Fibroblast of villous mesenchyme (primary cell): Measurements from ENCODE around the gene CACNA1B. TPM values are rescaled to one million over a fixed set of nuclear protein-coding genes. Genes with fewer than 3 reads are reported as not detected.

Source experiments
- DNase-seq: peaks from one replicate; pipeline ENCODE4 v3.0.0-alpha.2; 2010; ENCODE audit warnings: low read depth
- H3K4me3 ChIP-seq: 2 replicates; pipeline ENCODE4 v1.5.1; 2011; ENCODE audit warnings: low read depth, mild to moderate bottlenecking, low read length
- CTCF ChIP-seq: IDR thresholded peaks from 2 replicates; pipeline ENCODE4 v1.5.1; 2012; ENCODE audit warnings: low read depth, mild to moderate bottlenecking, low read length; ENCODE audit not compliant: insufficient read depth
- total RNA-seq: library from RNA; depleted of rRNA; stranded (reverse); fragments of >200 nt; gene quantifications from 2 replicates; pipeline ENCODE4 v1.2.3, GENCODE V29; 2012

Gene CACNA1B
- total RNA-seq, 1 donor = 0.43 TPM

DNA sequence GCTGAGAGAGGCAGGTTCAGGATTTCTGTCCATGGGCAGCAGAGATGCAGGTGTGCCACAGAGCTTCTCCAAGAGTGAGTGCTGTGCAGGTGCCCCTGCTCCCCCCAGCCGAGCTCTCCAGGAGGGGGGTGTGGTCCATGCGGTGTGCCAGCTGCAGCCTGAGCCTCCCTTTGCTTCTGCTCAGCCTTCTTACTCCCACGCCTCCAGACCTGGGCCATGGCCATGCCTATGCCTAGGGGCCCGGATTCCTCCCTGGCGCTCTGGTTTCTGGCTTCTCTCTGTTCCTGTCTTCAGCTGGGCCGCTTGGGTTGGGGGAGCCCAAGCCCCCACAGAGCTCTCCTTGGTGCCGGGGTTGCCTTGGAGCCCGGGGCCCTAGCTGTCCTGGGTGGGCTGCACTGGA lies 133.3 kb downstream of the CACNA1B start:
- no peak for DNase-seq
- H3K4me3 ChIP-seq = no peak overlapping the region
- no peak for TF ChIP-seq CTCF

- no peak overlapping the region for H3K4me3 ChIP-seq
- TF ChIP-seq CTCF = no peak
- no peak for DNase-seq
These were observed 134.4 kb downstream of the CACNA1B start for GRCh38 chr9:138011951-138012500.

GRCh38 chr9:138013273-138013672 lies 135.7 kb downstream of the CACNA1B start:
- DNase-seq = no peak
- no peak for TF ChIP-seq CTCF
- no peak overlapping the region for H3K4me3 ChIP-seq

- TF ChIP-seq CTCF = no peak
- DNase-seq = no peak
- no peak overlapping the region for H3K4me3 ChIP-seq
These were observed 136.4 kb downstream of the CACNA1B start for GRCh38 chr9:138013836-138014562.

DNA sequence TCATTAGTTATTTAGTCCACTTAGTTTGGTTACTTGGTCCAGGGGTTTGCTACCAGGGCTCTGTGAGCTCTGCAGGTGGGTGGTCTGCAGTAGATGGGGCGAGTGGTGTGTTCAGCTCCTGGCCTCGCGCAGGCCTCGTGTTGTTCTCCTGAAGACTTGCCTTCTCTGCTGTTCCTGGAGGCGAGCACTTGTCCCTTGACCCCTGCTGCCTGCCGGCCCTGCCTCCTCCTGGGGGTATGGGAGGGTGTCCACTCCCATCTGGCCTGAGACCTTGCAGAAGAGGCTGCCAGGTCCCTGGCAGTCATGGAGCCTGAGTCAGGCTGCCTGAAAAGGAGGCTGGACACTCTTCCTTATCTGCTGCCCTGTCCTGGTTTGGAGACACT lies 137.0 kb downstream of the CACNA1B start:
- TF ChIP-seq CTCF = no peak

GRCh38 chr9:138015021-138015829 lies 137.6 kb downstream of the CACNA1B start:
- no peak for TF ChIP-seq CTCF
- H3K4me3 ChIP-seq = no peak overlapping the region
- no peak for DNase-seq

More for the DNA sequence above, 137.0 kb downstream of the CACNA1B start:
- no peak overlapping the region for H3K4me3 ChIP-seq
- no peak for DNase-seq
